ENCODE results near the gene HOXB9.
A peak's percentile ranks its signal among the peaks of the same experiment; 100 is the strongest.

HOXB9 gene

GRCh38 chr17:48631693-48632578, 5.8 kb upstream of the HOXB9 start:
- Histone ChIP-seq H3K9ac (ENCODE audit: low read depth, low read length) (no peak overlapping the region), H3K9me3 (ENCODE audit: control insufficient read depth, insufficient read depth, low read length) (no peaks in the 10 kb centered on the region), H3K4me1 (ENCODE audit: insufficient read depth, low read length) (peaks cover 7% of the 10 kb centered on the region; the same call in 1 of the 2 replicates), H3K36me3 (ENCODE audit: insufficient read depth, low read length) (no peaks in the 10 kb centered on the region)

DNA sequence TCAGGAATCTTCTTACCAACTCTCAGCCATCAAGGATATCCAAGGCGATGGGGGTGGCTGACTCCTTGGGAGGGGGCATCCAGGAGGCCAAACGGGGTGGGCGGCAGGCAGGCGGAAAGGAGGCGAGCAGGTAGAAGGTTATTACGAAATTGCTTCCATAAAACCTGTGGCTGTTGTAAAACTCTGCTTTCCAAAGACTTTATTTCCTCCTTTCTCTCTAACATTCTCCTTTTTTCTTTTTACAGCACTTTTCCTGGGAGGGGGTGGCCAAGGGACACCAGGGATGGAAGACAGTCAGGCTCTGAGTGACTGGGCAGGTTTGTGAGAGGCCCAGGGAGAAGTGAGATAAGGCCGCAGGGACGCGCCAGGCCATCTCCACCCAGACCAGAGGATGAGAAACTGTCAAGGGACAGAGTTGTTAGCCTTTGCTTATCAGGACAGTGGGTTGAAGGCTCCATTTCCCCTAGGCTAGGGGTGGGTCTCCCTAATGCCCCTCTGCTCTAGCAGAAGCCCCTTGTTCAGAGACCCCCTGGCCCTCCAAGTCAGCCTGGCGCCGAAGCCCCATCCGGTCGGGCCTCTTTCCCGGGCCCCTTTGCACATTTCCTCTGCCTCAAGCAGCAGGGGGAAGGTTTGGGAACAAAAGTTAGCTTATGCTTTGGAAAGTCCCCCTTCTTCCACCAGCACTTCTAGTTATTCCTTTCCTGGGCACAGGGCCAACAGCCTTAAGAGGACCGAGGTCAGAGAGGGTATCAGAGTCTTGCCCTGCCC, 5.0 kb upstream of the HOXB9 start:
- Histone ChIP-seq H3K9ac (ENCODE audit: low read depth, low read length) (no peak overlapping the region), H3K4me1 (ENCODE audit: insufficient read depth, low read length) (peaks cover 10% of the 10 kb centered on the region; the same call in 1 of the 2 replicates), H3K9me3 (ENCODE audit: control insufficient read depth, insufficient read depth, low read length) (no peaks in the 10 kb centered on the region), H3K36me3 (ENCODE audit: insufficient read depth, low read length) (no peaks in the 10 kb centered on the region)

- no peaks in the 10 kb centered on the region for H3K9me3 ChIP-seq (ENCODE audit: control insufficient read depth, insufficient read depth, low read length)
- no peak overlapping the region for H3K9ac ChIP-seq (ENCODE audit: low read depth, low read length)
- peaks cover 10% of the 10 kb centered on the region; the same call in 1 of the 2 replicates for H3K4me1 ChIP-seq (ENCODE audit: insufficient read depth, low read length)
- no peaks in the 10 kb centered on the region for H3K36me3 ChIP-seq (ENCODE audit: insufficient read depth, low read length)
These were observed 4.1 kb upstream of the HOXB9 start for GRCh38 chr17:48630009-48630924.

DNA sequence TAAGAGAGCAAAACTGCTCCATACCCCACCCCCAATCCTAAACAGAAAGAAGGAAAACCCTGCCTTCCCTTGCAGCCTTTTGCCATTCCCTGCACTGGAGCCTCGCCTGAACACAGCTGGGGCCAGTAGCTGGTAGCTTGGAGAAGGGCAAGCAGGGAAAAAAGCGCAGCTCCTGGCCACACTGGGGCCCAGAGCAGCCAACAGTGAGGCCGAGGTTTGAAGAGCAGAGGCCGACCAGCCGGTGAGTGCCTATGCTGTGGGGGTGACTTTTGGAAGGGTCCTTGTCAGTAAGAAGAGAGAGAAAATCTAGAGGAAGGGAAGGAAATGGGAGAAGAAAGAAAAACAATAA, 3.2 kb upstream of the HOXB9 start:
- Histone ChIP-seq H3K36me3 (ENCODE audit: insufficient read depth, low read length) (no peaks in the 10 kb centered on the region), H3K9ac (ENCODE audit: low read depth, low read length) (no peak overlapping the region), H3K9me3 (ENCODE audit: control insufficient read depth, insufficient read depth, low read length) (no peaks in the 10 kb centered on the region), H3K4me1 (ENCODE audit: insufficient read depth, low read length) (peaks cover 10% of the 10 kb centered on the region; the same call in 1 of the 2 replicates)

GRCh38 chr17:48628649-48629410, 2.7 kb upstream of the HOXB9 start:
- no peak overlapping the region for H3K9ac ChIP-seq (ENCODE audit: low read depth, low read length)
- no peaks in the 10 kb centered on the region for H3K36me3 ChIP-seq (ENCODE audit: insufficient read depth, low read length)
- H3K9me3 ChIP-seq (ENCODE audit: control insufficient read depth, insufficient read depth, low read length): no peaks in the 10 kb centered on the region
- H3K4me1 ChIP-seq (ENCODE audit: insufficient read depth, low read length): peaks cover 10% of the 10 kb centered on the region; the same call in 1 of the 2 replicates

DNA sequence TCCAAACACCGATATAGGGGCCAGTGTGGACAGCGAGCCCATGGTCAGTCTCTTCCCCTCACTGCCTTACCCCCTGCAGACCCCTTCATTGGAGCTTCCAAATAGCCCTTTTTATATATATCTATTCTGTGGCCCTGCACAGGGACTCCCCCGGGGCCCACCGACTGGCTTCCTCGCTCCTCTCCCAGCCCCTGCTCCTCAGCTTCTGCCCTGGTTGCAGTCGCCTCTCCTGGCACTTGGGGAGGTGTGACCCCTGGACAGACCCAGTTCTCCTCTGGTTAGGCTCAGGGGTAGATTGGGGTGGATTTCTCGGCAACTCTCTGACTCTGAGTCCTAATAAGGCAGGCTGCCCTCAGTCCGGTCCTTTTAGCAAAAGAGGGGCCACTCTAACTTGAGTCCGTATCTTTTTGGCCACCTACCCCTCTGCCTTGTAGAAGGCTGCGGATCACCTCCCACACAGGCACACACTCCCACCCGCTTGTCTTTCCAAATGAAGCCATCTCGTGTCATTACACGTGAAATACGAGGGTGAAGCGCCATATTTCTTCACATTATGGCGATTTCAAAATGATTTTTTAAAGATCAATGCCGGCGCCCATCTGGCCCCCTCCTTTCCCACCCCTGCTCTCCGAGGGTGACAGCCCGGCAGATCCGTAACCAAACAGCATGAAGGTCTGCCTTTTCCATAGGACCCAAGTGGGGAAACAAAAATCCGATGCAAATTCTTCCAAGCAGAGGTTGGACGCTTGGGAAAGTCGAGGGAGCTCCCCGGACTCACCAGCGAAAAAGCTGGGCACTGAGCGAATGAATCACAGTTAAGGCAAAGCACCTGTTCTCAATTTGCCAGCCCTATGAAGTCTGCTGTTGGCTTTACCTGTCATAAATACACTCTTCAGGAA, 1.7 kb upstream of the HOXB9 start:
- Histone ChIP-seq H3K9ac (ENCODE audit: low read depth, low read length) (no peak overlapping the region), H3K36me3 (ENCODE audit: insufficient read depth, low read length) (no peaks in the 10 kb centered on the region), H3K4me1 (ENCODE audit: insufficient read depth, low read length) (peaks cover 10% of the 10 kb centered on the region; the same call in 1 of the 2 replicates), H3K9me3 (ENCODE audit: control insufficient read depth, insufficient read depth, low read length) (no peaks in the 10 kb centered on the region)

- Histone ChIP-seq H3K9me3 (ENCODE audit: control insufficient read depth, insufficient read depth, low read length) (no peaks in the 10 kb centered on the region), H3K36me3 (ENCODE audit: insufficient read depth, low read length) (no peaks in the 10 kb centered on the region), H3K9ac (ENCODE audit: low read depth, low read length) (no peak overlapping the region), H3K4me1 (ENCODE audit: insufficient read depth, low read length) (peaks cover 5% of the 10 kb centered on the region; the same call in 1 of the 2 replicates)
These were observed 1.0 kb upstream of the HOXB9 start for GRCh38 chr17:48627118-48627597.

DNA sequence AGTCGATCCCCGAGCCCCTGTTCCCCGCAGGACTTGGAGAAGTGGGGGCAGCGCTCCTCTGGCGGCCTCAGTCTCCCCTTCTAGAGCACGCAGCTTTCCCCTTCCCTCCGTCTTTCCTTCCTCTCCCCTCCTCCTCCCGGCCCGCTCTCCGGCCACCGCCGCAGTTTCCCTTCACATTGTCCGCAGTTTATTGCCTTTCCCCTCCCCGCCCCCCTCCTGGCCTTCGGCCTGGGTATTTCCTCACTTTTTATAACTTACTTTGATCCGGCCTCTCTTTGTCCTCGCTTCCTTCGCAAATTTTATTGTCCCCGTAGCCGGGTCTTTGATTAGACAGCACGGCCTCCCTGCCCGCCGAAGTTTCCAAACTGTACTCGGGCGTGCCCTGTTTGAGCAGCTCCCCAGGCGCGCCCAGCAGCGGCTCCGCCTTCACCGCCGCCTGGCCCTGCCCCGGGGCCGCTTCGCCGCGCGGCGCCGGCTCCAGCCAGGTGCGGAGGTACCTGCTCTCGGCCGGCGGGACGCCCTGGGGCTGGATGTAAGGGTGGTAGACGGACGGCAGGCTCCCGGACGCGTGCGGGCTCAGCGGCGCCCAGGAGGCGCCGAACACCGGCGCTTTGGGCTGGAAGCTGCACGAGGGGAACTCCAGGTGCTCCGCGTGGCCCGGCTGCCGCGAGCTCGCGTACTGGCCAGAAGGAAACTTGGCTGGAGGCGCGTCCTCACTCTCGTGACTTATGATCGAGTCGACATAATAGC, 488 bp downstream of the HOXB9 start:
- peaks cover 6% of the 10 kb centered on the region for H3K4me1 ChIP-seq (ENCODE audit: insufficient read depth, low read length)
- H3K36me3 ChIP-seq (ENCODE audit: insufficient read depth, low read length): no peaks in the 10 kb centered on the region
- no peaks in the 10 kb centered on the region for H3K9me3 ChIP-seq (ENCODE audit: control insufficient read depth, insufficient read depth, low read length)
- H3K9ac ChIP-seq (ENCODE audit: low read depth, low read length): peak overlapping the region; percentile 44; the same call in 1 of the 2 replicates

GRCh38 chr17:48624544-48625494, 1.3 kb downstream of the HOXB9 start:
- Histone ChIP-seq H3K9ac (ENCODE audit: low read depth, low read length) (peak overlapping the region; percentile 44; the same call in 1 of the 2 replicates), H3K4me1 (ENCODE audit: insufficient read depth, low read length) (peaks cover 8% of the 10 kb centered on the region), H3K9me3 (ENCODE audit: control insufficient read depth, insufficient read depth, low read length) (no peaks in the 10 kb centered on the region), H3K36me3 (ENCODE audit: insufficient read depth, low read length) (no peaks in the 10 kb centered on the region)

DNA sequence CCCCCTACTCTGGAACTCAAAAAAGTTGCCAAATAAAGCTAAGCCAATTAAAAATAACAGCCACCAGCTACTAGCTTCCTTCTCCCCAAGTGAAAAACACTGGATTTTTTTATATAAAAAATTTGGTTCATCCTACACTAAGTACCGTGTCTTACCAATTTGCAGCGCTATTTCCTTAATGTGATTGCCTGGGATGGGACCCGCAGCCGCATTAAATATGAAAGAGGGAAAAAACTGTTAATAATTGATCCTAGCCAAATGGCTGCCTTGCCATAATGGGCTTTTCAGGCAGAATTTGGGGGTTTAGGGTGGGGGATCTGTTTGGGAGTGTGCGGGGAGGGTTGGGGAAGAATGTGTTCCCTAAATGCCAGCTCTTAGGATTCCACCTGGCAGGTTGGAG, 2.0 kb downstream of the HOXB9 start:
- H3K9ac ChIP-seq (ENCODE audit: low read depth, low read length): no peak overlapping the region
- H3K36me3 ChIP-seq (ENCODE audit: insufficient read depth, low read length): no peaks in the 10 kb centered on the region
- no peaks in the 10 kb centered on the region for H3K9me3 ChIP-seq (ENCODE audit: control insufficient read depth, insufficient read depth, low read length)
- H3K4me1 ChIP-seq (ENCODE audit: insufficient read depth, low read length): peaks cover 8% of the 10 kb centered on the region

DNA sequence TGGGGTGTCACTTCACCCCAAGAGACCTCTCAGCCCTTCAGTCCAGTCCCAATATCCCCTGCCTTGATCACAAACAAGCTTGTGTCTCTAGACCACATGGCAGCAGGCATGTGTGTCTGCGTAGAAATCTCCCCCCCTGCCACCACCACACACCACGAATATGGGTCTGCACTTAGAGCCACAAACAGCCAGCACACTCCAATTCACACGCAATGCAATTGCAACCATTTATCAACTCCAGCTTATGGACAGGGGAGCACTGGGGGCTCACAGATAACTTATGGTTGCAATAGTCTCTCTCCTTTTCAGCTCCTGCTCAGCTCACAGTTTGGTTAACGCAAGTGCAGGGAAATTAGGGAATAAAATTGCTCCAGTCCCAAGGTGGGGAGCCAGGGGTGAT, 2.6 kb downstream of the HOXB9 start:
- Histone ChIP-seq H3K4me1 (ENCODE audit: insufficient read depth, low read length) (peaks cover 8% of the 10 kb centered on the region), H3K9ac (ENCODE audit: low read depth, low read length) (no peak overlapping the region), H3K36me3 (ENCODE audit: insufficient read depth, low read length) (no peaks in the 10 kb centered on the region), H3K9me3 (ENCODE audit: control insufficient read depth, insufficient read depth, low read length) (no peaks in the 10 kb centered on the region)
